ENCODE measurements around the gene ADSS1.

Gene ADSS1

DNA sequence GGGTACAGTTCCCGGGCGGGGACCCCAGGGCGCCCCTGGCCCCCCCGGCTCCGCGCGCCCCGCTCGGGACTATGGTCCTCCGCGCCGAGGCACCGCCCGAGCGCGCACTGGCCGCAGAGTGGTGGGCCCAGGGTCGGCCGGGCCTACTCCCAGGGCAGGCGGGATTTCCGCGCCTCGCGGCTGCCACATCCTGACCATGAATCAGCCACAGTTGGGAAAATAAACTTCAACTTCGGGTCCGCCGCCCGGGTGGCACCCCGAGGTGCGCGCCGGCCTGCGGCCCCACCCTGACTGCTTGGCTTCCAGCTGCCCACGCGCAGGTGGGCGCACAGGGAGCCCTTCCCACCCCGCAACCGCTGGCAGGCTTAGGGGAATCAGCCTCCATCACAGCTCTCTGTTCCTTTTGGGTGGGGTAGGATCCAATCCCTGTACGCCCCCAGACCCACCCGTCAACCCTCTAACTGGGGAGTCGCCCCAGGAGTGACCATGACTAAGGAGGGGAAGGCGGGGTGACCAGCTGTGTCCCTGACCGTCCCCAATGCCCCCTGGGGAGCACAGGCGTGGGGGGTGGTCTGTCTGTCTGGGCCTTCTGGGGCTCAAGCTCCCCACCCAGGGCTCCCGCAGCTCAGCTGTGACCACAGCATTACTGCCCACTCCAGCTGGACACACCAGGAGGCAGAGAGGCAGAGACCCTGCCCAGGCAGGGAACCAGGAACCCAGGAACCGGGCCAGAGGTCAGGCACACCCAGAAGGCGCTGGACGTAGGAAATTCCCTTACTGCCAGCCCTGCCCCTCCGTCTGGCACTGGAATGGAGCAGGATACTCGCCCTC, 33.9 kb upstream of the ADSS1 start:
- H3K9me3 ChIP-seq = no peaks in the 10 kb centered on the region
- no peak overlapping the region for H3K27ac ChIP-seq
- no peak for TF ChIP-seq CTCF (IDR thresholded peaks at IDR 0.05)
- H3K4me3 ChIP-seq (ENCODE audit: low read depth in 1 of 2, low read length in 1 of 2) = no peak overlapping the region
- no peaks in the 10 kb centered on the region for H3K36me3 ChIP-seq
- H3K27me3 ChIP-seq = peaks cover 66% of the 10 kb centered on the region
- H3K4me1 ChIP-seq (ENCODE audit: control insufficient read depth in 1 of 2, insufficient read depth in 1 of 2, low read depth in 1 of 2, low read length in 1 of 2) = peaks cover 5 to 8% of the 10 kb centered on the region in 2 experiments

DNA sequence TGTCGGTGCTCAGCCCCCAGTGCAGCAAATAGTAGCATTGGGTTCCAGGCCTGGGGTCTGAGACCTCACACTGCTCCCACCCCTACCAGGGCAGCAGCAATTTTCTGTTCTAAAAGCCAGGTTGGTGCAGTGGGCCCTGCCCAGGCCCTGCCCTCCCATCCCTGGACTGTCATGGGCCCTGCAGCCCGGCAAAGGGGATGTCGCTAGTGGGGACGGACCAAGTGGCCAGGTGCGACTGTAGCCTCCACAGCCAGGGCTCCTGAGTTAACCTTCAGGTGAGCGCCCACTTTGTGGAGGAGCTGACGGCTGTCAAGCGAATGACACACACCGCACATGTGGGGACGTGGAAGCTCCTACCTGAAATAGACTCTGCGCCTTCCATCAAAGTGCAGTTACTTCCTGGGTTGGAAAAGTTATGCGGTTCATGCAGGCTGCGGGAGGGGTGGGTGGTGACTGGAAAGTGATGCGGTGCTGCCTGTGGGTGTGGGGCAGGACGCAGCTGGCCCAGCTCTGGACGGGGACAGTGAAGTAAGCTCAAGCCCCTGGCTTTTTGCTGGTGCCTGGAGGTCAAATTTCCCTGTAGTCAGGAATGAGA, 33.1 kb upstream of the ADSS1 start:
- H3K27me3 ChIP-seq = peaks cover 57% of the 10 kb centered on the region
- H3K27ac ChIP-seq = no peak overlapping the region
- peaks cover 5 to 8% of the 10 kb centered on the region in 2 experiments for H3K4me1 ChIP-seq (ENCODE audit: control insufficient read depth in 1 of 2, insufficient read depth in 1 of 2, low read depth in 1 of 2, low read length in 1 of 2)
- H3K36me3 ChIP-seq = no peaks in the 10 kb centered on the region
- H3K9me3 ChIP-seq = no peaks in the 10 kb centered on the region
- no peak for TF ChIP-seq CTCF (IDR thresholded peaks at IDR 0.05)
- no peak overlapping the region for H3K4me3 ChIP-seq (ENCODE audit: low read depth in 1 of 2, low read length in 1 of 2)

DNA sequence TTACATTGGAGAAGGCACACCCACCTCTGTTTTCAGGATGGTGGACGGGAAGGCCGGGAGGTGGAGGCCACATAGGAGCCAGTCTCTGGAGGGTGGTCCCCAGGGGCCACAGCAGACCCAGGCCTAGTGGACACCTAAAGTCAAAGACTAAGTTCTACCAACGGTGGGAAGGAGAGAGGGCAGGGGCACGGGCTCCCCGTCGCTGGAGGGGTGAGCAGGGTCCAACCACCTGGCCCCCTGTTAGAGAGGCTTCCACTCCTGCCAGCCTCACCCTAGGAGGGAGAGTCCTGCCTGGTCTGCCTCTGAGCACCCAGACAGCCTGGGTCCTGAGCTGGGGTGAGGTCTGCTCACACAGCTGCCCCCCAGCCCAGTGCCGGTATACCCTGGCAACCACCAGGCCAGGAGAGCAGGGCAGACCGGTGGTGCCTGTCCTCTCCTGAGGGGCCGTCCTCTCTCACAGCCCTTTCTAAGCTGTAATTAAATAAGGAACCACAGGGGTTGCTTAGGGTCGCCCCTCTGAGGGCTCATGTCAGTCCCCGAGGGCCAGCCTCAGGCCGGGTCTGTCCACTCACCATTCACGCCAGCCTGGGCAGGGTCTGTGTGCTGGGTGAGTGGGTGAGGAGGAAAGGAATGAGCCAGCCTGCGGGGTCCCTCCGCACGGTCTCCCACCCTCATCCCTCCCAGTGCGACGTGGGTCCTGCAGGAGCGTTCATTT, 32.3 kb upstream of the ADSS1 start:
- H3K27me3 ChIP-seq = peaks cover 50% of the 10 kb centered on the region
- no peaks in the 10 kb centered on the region for H3K36me3 ChIP-seq
- no peak for TF ChIP-seq CTCF (IDR thresholded peaks at IDR 0.05)
- H3K4me3 ChIP-seq (ENCODE audit: low read depth in 1 of 2, low read length in 1 of 2) = no peak overlapping the region
- H3K9me3 ChIP-seq = no peaks in the 10 kb centered on the region
- no peak overlapping the region for H3K27ac ChIP-seq
- peaks cover 5 to 8% of the 10 kb centered on the region in 2 experiments for H3K4me1 ChIP-seq (ENCODE audit: control insufficient read depth in 1 of 2, insufficient read depth in 1 of 2, low read depth in 1 of 2, low read length in 1 of 2)

DNA sequence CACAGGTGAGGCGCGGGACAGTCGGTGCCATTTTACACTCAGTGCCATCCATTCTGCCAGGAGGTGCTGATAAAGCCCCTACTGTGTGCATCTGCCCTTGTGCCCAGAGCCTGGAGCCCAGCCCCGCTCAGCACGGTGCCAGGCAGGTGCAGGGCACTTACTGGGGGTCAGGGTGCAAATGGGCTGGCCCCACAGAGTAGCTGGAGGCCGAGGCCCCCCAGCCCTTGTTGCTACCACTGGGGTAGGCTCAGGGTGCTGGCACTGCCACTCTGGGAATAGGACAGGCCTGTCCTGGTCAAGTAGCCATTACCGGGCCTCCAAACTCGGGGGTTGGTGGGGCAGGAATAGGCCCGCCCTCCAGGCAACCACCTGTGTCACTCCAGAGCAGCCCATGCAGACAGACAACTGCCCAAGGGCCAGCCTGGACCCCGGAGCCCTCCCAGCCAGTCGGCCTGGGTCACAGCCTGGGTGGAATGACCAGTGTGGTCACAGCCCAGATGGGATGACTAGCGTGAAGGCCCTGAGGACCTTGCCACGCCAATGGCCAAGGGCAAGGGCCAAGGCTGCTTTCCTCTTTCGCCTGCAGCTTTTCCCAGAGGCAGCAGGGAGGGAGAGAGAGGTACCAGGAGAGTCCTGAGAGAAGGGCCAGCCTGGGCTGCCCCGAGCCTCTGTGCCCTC, 31.6 kb upstream of the ADSS1 start:
- H3K4me3 ChIP-seq (ENCODE audit: low read depth in 1 of 2, low read length in 1 of 2) = no peak overlapping the region
- H3K27ac ChIP-seq = no peak overlapping the region
- no peak for TF ChIP-seq CTCF (IDR thresholded peaks at IDR 0.05)
- peaks cover 43% of the 10 kb centered on the region for H3K27me3 ChIP-seq
- H3K36me3 ChIP-seq = no peaks in the 10 kb centered on the region
- peaks cover 5 to 8% of the 10 kb centered on the region in 2 experiments for H3K4me1 ChIP-seq (ENCODE audit: control insufficient read depth in 1 of 2, insufficient read depth in 1 of 2, low read depth in 1 of 2, low read length in 1 of 2)
- H3K9me3 ChIP-seq = no peaks in the 10 kb centered on the region

DNA sequence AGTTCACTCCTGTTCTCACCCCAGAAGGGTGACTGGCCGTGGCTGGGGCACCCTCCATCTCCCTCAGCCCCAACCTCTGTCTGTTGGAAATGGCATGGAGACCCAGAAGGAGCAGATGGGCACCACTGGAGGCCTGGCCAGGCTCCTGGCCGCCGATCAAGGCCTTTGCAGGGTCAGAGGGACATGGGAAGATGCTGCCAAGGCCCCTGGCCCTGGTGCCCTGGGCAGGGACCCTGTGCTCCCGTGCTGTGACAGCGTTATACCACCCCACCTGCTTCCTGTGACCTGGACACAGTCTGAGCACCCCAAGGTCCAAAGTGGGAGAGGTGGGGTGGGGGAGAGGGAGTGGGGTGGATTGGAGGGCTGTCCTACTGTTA, 31.1 kb upstream of the ADSS1 start:
- H3K9me3 ChIP-seq = no peaks in the 10 kb centered on the region
- no peak overlapping the region for H3K27ac ChIP-seq
- no peaks in the 10 kb centered on the region for H3K36me3 ChIP-seq
- TF ChIP-seq CTCF (IDR thresholded peaks at IDR 0.05) = no peak
- peaks cover 38% of the 10 kb centered on the region for H3K27me3 ChIP-seq
- peaks cover 5 to 8% of the 10 kb centered on the region in 2 experiments for H3K4me1 ChIP-seq (ENCODE audit: control insufficient read depth in 1 of 2, insufficient read depth in 1 of 2, low read depth in 1 of 2, low read length in 1 of 2)
- H3K4me3 ChIP-seq (ENCODE audit: low read depth in 1 of 2, low read length in 1 of 2) = no peak overlapping the region
